ENCODE measurements around the gene FOXI2.

Gene FOXI2

GRCh38 chr10:127744956-127745355 lies 8.0 kb downstream of the FOXI2 start:
- no peak for DNase-seq

GRCh38 chr10:127745861-127746260 lies 8.9 kb downstream of the FOXI2 start:
- no peak for DNase-seq

DNA sequence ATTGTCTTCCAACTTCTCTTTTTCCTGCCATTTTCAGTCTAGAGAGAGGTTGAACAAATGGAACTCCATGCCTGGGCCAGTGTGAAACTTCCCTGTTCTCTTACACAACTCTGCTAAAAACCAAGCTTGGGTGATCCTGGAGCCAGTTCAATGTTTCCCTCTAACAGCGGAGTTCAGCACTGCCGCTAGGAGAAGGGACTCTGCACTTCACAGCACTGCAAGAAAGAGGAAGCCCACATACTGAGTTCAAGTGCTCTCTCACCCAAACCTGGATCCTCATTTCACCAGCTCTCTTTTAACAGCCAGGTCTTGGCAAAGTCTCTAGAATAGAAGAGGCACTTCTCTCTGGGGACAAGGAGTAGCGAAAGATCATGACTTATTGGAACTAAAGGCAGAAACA lies 18.8 kb downstream of the FOXI2 start:
- no peak for DNase-seq

DNA sequence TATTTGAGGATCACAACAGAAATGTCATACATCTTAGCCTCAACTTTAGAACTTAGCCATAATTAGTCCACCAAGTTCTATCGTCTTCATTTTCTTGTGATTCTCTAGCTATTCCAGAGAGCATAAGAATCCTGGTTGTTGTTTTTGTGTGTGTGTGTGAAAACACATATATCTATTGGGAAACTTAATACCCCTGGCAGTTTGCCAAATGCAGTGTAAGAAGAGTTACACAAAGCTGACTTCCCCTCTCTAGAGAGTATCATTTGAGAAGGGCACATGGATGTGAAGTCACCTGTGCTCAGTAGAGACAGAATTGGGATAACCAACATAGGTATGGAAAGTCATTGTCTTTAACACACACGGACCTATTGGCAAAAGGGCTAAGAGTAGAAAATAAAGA lies 19.3 kb downstream of the FOXI2 start:
- DNase-seq: no peak

- DNase-seq: no peak
Observed at GRCh38 chr10:127757033-127757432, 20.0 kb downstream of the FOXI2 start.

GRCh38 chr10:127759276-127759675 lies 22.3 kb downstream of the FOXI2 start:
- no peak for DNase-seq

DNA sequence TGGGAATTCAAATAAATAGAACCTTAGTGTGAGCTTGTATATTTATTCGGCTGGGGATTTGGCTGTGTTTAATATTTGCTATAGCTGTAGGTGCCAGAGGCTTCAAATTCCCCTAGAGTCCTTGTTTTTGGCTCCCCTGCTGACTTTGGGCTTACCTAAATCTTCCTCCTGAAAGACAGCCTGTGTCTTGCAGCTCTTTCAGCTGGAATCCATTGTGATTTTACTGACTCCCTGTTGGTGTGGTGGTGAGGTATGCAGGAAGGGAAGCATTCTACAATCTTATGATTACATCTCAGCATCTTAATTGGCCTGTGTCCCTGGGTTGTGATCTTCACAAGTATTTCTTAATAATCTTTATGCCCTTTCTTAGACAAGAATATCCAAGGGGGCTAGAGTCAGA lies 25.9 kb downstream of the FOXI2 start:
- no peak for DNase-seq

- no peak for DNase-seq
Observed at GRCh38 chr10:127774766-127775559, 38.0 kb downstream of the FOXI2 start.

GRCh38 chr10:127776816-127777215 lies 39.8 kb downstream of the FOXI2 start:
- DNase-seq: no peak

GRCh38 chr10:127781412-127781811 lies 44.4 kb downstream of the FOXI2 start:
- no peak for DNase-seq

DNA sequence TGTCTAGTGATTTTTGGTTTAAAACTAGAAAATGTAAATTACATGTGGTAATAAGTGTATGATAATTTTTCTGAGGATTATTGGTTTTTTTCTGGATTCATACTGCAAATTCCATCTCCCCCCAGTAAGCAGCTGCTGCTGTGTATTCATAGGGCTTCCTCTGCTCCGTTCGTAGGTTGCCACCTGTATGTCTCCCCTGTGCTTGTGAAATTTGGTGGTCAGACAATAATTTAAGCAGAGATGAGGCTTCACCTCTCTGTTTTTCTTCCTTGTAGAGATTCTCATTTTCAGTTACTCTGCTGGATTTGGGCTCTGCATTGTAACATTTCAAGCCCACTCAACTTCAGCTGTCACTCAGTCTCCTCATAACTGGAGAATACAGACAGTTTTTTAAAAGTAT lies 50.9 kb downstream of the FOXI2 start:
- no peak for DNase-seq

GRCh38 chr10:127790066-127790624 lies 53.2 kb downstream of the FOXI2 start:
- DNase-seq: no peak
